K562 (cell line): ENCODE measurements around the gene CLIP2. TPM values are rescaled to one million over a fixed set of nuclear protein-coding genes. Genes with fewer than 3 reads are reported as not detected.

ENCODE experiments used
- ARNT ChIP-seq, 2 experiments: fragments of 450-650 bp; IDR thresholded peaks; 2 replicates each; pipeline ENCODE4 v1.6.1; 2016; ENCODE audit warnings: mild to moderate bottlenecking in 1 of 2
- ASH1L ChIP-seq: fragments of 450-650 bp; IDR thresholded peaks from 2 replicates; pipeline ENCODE4 v1.6.1; 2018; ENCODE audit warnings: borderline replicate concordance, mild to moderate bottlenecking, low read depth; ENCODE audit not compliant: partially characterized antibody
- CBX2 ChIP-seq: fragments of 200-600 bp; sonication (generic); IDR thresholded peaks from one replicate; pipeline ENCODE4 v1.6.1; 2012; ENCODE audit warnings: mild to moderate bottlenecking, low read length, inconsistent platforms; ENCODE audit not compliant: insufficient read depth, poor library complexity, severe bottlenecking
- CEBPG ChIP-seq, 3 experiments: fragments of 200-800 bp in 1 of 3; sonication (Bioruptor generic) in 1 of 3; sonication (generic) in 1 of 3; formaldehyde crosslinking in 1 of 3; IDR thresholded peaks in 2 of 3; conservative IDR thresholded peaks in 1 of 3; 2 replicates each; pipeline versions ENCODE4 v1.6.1 to v1.8.0; 2016 to 2022; ENCODE audit warnings: missing compliant biosample characterization in 2 of 3, missing genetic modification characterization in 2 of 3, mild to moderate bottlenecking in 1 of 3, missing genetic modification reagents in 1 of 3
- CXXC5 ChIP-seq: fragments of 250-450 bp; sonication (Bioruptor Pico); IDR thresholded peaks from 2 replicates; pipeline ENCODE4 v1.8.0; 2022; ENCODE audit warnings: inconsistent platforms, mild to moderate bottlenecking, moderate library complexity
- DACH1 ChIP-seq: fragments of 450-650 bp; IDR thresholded peaks from 2 replicates; pipeline ENCODE4 v1.6.1; 2018; ENCODE audit not compliant: partially characterized antibody
- FOS ChIP-seq: IDR thresholded peaks from 3 replicates; pipeline ENCODE4 v1.6.1; 2011; ENCODE audit not compliant: insufficient read length; ENCODE audit errors: extremely low read depth
- FOXP1 ChIP-seq: sonication (generic); formaldehyde crosslinking; IDR thresholded peaks from 2 replicates; pipeline ENCODE4 v1.8.0; 2022; ENCODE audit warnings: mild to moderate bottlenecking, missing genetic modification reagents
- HDAC1 ChIP-seq, 2 experiments: fragments of 450-650 bp; IDR thresholded peaks; 2 replicates each; pipeline ENCODE4 v1.6.1; 2016 to 2017; ENCODE audit warnings: inconsistent platforms in 1 of 2, mild to moderate bottlenecking in 1 of 2, moderate library complexity in 1 of 2
- HMG20B ChIP-seq: fragments of 250-450 bp; sonication (Bioruptor Pico); IDR thresholded peaks from 2 replicates; pipeline ENCODE4 v1.5.0; 2021; ENCODE audit warnings: mild to moderate bottlenecking
- MBD2 ChIP-seq: sonication (generic); IDR thresholded peaks from 2 replicates; pipeline ENCODE4 v1.6.1; 2016; ENCODE audit warnings: low read depth, borderline replicate concordance
- NFATC3 ChIP-seq: fragments of 450-650 bp; IDR thresholded peaks from 2 replicates; pipeline ENCODE4 v1.6.1; 2017; ENCODE audit warnings: mild to moderate bottlenecking
- NRF1 ChIP-seq, 2 experiments: fragments of 450-650 bp; IDR thresholded peaks in 1 of 2; conservative IDR thresholded peaks in 1 of 2; 2 replicates each; pipeline ENCODE4 v1.6.1; 2014; ENCODE audit warnings: mild to moderate bottlenecking in 2 of 2
- PREB ChIP-seq: sonication (generic); formaldehyde crosslinking; IDR thresholded peaks from 2 replicates; pipeline ENCODE4 v1.8.1; 2023; ENCODE audit warnings: mild to moderate bottlenecking, missing genetic modification reagents
- SMAD4 ChIP-seq: fragments of 250-450 bp; sonication (Bioruptor Pico); conservative IDR thresholded peaks from 2 replicates; pipeline ENCODE4 v1.8.0; 2021; ENCODE audit warnings: inconsistent platforms, mild to moderate bottlenecking, moderate library complexity
- SRSF9 ChIP-seq: fragments of 200-400 bp; formaldehyde crosslinking; IDR thresholded peaks from 2 replicates; pipeline ENCODE4 v1.6.1; 2017; ENCODE audit warnings: low read depth, low read length, borderline replicate concordance
- TGIF2 ChIP-seq: sonication (generic); formaldehyde crosslinking; IDR thresholded peaks from 2 replicates; pipeline ENCODE4 v1.8.1; 2022; ENCODE audit warnings: mild to moderate bottlenecking, missing genetic modification reagents, moderate library complexity
- USF2 ChIP-seq: sonication (generic); formaldehyde crosslinking; IDR thresholded peaks from 2 replicates; pipeline ENCODE4 v1.5.0; 2020; ENCODE audit warnings: missing genetic modification reagents
- ZNF121 ChIP-seq: sonication (generic); formaldehyde crosslinking; conservative IDR thresholded peaks from 2 replicates; pipeline ENCODE4 v1.8.0; 2022; ENCODE audit warnings: missing genetic modification reagents
- polyA plus RNA-seq, 8 experiments: library from polyadenylated mRNA; depleted of rRNA in 4 of 8; stranded (reverse) in 5 of 8; unstranded in 3 of 8; fragments of >200 nt; fragmentation: Nextera tagmentation in 2 of 8; fragmentation: Illumina TruSeq in 1 of 8; extraction: Ambion mirVana in 2 of 8; extraction: Trizol in 1 of 8; gene quantifications; 2 replicates each; pipeline versions ENCODE4 v1.2.1 to v1.2.3, GENCODE V29; 2011 to 2014; ENCODE audit warnings: inconsistent platforms in 1 of 8, missing spikeins in 1 of 8
- total RNA-seq, 7 experiments: library from RNA; depleted of rRNA in 6 of 7; stranded (reverse); fragments of >200 nt in 6 of 7; fragmentation: Illumina TruSeq in 2 of 7; extraction: Trizol in 2 of 7; gene quantifications; 2 replicates each; pipeline versions ENCODE4 v1.2.1 to v1.2.3, GENCODE V29; 2011 to 2021; ENCODE audit warnings: low replicate concordance in 1 of 7
- TF ChIP-seq, protein P1 (sequence below): fragments of 200-400 bp; formaldehyde crosslinking; IDR thresholded peaks from 2 replicates; pipeline ENCODE4 v1.6.1; 2017; ENCODE audit warnings: mild to moderate bottlenecking, low read depth, low read length, moderate library complexity

The CLIP2 gene
- total and polyA plus RNA-seq, 9 of the 15 experiments (the other 6 are each of a cell fraction or from before 2014, with no cell fraction given) = 0.07 to 5.4 (median 2.1) TPM

DNA sequence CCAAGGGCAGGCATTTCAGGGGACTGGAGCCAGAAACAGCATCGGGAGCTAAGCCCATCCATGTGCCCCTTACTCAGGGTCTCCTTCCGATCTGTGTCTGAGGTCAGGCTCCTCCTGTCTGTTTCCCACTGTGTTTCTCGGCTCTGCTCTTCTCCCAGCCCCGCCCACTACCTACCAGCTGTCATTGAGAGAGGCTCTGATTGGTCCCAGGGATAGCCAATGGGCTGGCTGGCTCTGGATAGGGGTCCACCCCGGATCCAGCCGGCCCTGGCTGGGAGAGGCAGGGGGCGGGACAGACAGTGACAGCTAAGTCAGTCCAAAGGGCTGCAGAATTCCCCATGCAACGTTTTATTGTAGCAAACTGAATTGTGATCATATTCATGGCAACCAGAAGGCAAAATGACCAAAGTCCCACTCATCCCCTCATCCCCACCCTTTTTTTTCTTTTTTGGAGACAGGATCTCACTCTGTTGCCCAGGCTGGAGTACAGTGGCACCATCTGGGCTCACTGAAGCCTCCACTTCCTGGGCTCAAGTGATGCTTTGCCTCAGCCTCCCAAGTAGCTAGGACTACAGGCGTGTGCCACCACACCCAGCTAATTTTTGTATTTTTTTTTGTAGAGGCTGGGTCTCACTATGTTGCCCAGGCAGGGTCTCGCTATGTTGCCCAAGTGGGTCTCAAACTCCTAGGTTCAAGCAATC is 76.3 kb downstream of the CLIP2 start (continued):
- TF ChIP-seq HDAC1 (IDR thresholded peaks at IDR 0.05) (no peak), HMG20B (CRISPR knock-in tag) (no peak), DACH1 (peak; percentile 78), FOXP1 (CRISPR knock-in tag) (peak; percentile 60; the same call in 1 of the 2 replicates), CXXC5 (no peak), NRF1 (conservative IDR thresholded peaks at IDR 0.05 in 1 of 2, IDR thresholded peaks at IDR 0.05 in 1 of 2) (0 out of 4 replicates have a peak, but pooled peaks of 1 of the 2 experiments have one; percentile 27), MBD2 (peak; percentile 24; the same call in 1 of the 2 replicates), PREB (CRISPR knock-in tag) (no peak), CEBPG (CRISPR knock-in tag; IDR thresholded peaks at IDR 0.05) (no peak), CEBPG (tag; conservative IDR thresholded peaks at IDR 0.05 in 1 of 2, IDR thresholded peaks at IDR 0.05 in 1 of 2) (no peak), NFATC3 (no peak), ASH1L (peak; percentile 8), FOS (peak; percentile 49), SRSF9 (no peak), CBX2 (no peak), ARNT (IDR thresholded peaks at IDR 0.05) (no peak), SMAD4 (no peak), ZNF121 (CRISPR knock-in tag) (peak; percentile 95), USF2 (CRISPR knock-in tag) (peak; percentile 42; the same call in 1 of the 2 replicates), TGIF2 (CRISPR knock-in tag) (no peak)
- TF ChIP-seq, protein P1, sequence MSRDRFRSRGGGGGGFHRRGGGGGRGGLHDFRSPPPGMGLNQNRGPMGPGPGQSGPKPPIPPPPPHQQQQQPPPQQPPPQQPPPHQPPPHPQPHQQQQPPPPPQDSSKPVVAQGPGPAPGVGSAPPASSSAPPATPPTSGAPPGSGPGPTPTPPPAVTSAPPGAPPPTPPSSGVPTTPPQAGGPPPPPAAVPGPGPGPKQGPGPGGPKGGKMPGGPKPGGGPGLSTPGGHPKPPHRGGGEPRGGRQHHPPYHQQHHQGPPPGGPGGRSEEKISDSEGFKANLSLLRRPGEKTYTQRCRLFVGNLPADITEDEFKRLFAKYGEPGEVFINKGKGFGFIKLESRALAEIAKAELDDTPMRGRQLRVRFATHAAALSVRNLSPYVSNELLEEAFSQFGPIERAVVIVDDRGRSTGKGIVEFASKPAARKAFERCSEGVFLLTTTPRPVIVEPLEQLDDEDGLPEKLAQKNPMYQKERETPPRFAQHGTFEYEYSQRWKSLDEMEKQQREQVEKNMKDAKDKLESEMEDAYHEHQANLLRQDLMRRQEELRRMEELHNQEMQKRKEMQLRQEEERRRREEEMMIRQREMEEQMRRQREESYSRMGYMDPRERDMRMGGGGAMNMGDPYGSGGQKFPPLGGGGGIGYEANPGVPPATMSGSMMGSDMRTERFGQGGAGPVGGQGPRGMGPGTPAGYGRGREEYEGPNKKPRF = no peak
